B cell (primary cell): ENCODE measurements around the gene ZNF23. TPM values are rescaled to one million over a fixed set of nuclear protein-coding genes. Genes with fewer than 3 reads are reported as not detected.

Source experiments
- ATAC-seq: fragments of 200-7000 bp; cut with Tn5 transposase; one replicate; pipeline ENCODE4 v1.10.0; 2021; ENCODE audit warnings: low read depth, mild to moderate bottlenecking, moderate number of reproducible peaks, moderate library complexity
- CTCF ChIA-PET: fragments of 350-600 bp; sonication (Branson Sonifier 250); formaldehyde crosslinking; loops from one replicate; lab custom pipeline; 2021; ENCODE audit warnings: antibody characterized with exemption, inconsistent platforms; lab: Charles Lee
- POLR2A ChIA-PET: fragments of 350-600 bp; sonication (Branson Sonifier 250); formaldehyde crosslinking; loops from one replicate; lab custom pipeline; 2021; ENCODE audit warnings: antibody characterized with exemption; lab: Charles Lee
- DNase-seq: peaks from one replicate; pipeline ENCODE4 v3.0.0; 2013
- H2AFZ ChIP-seq: 2 replicates; pipeline ENCODE4 v1.6.1; 2012; ENCODE audit warnings: mild to moderate bottlenecking, low read depth, low read length; ENCODE audit not compliant: insufficient read depth, poor library complexity, severe bottlenecking
- H3K27ac ChIP-seq, 2 donors: 1 replicate in 1 of 2; 2 replicates in 1 of 2; pipeline ENCODE4 v1.5.1; 2012 to 2013; ENCODE audit warnings: low read length in 2 of 2, mild to moderate bottlenecking in 2 of 2, moderate library complexity in 1 of 2
- H3K27me3 ChIP-seq, 4 experiments: fragments of 200-600 bp in 1 of 4; sonication (generic) in 1 of 4; replicated peaks in 1 of 4; 1 replicate in 2 of 4; 2 replicates in 2 of 4; pipeline versions ENCODE4 v1.6.1 to v1.7.0; 2013 to 2016; ENCODE audit warnings: low read length in 3 of 4, mild to moderate bottlenecking in 2 of 4, mixed read lengths in 1 of 4, moderate library complexity in 1 of 4; ENCODE audit not compliant: insufficient read depth in 4 of 4, control insufficient read depth in 3 of 4; ENCODE audit errors: control extremely low read depth in 1 of 4
- H3K36me3 ChIP-seq, 2 experiments: replicated peaks in 1 of 2; 1 replicate in 1 of 2; 2 replicates in 1 of 2; pipeline versions ENCODE4 v1.6.1 to v1.7.1; 2013; ENCODE audit warnings: low read length in 1 of 2; ENCODE audit not compliant: insufficient read depth in 2 of 2, control insufficient read depth in 1 of 2; ENCODE audit errors: control extremely low read depth in 1 of 2, extremely low read depth in 1 of 2
- H3K4me1 ChIP-seq, 2 donors: fragments of 200-600 bp in 1 of 2; sonication (generic) in 1 of 2; 1 replicate in 1 of 2; 2 replicates in 1 of 2; pipeline versions ENCODE4 v1.5.1 to v1.6.1; 2013 to 2017; ENCODE audit warnings: low read length in 2 of 2; ENCODE audit not compliant: control insufficient read depth in 2 of 2, insufficient read depth in 2 of 2
- H3K4me2 ChIP-seq: replicated peaks from 2 replicates; pipeline ENCODE3; 2012; ENCODE audit warnings: mild to moderate bottlenecking, low read depth, low read length; ENCODE audit not compliant: poor library complexity, severe bottlenecking
- H3K4me3 ChIP-seq, 5 experiments: fragments of 200-600 bp in 1 of 5; sonication (generic) in 1 of 5; 1 replicate in 3 of 5; 2 replicates in 2 of 5; pipeline versions ENCODE4 v1.5.1 to v1.7.0; 2011 to 2016; ENCODE audit warnings: low read length in 4 of 5, mild to moderate bottlenecking in 4 of 5, low read depth in 2 of 5, control low read depth in 1 of 5, moderate library complexity in 1 of 5; ENCODE audit not compliant: insufficient read depth in 1 of 5; ENCODE audit errors: control extremely low read depth in 1 of 5, extremely low read depth in 1 of 5
- H3K79me2 ChIP-seq: fragments of 200-600 bp; sonication (generic); one replicate; pipeline ENCODE4 v1.6.0; 2016; ENCODE audit warnings: low read length; ENCODE audit not compliant: control insufficient read depth, insufficient read depth
- H3K9ac ChIP-seq: fragments of 200-600 bp; sonication (generic); 2 replicates; pipeline ENCODE4 v1.6.1; 2017; ENCODE audit warnings: mild to moderate bottlenecking, low read length, moderate library complexity
- H3K9me3 ChIP-seq, 3 donors: one replicate each; pipeline versions ENCODE4 v1.6.1 to v1.7.1; 2013; ENCODE audit warnings: low read length in 2 of 3; ENCODE audit not compliant: control insufficient read depth in 2 of 3, insufficient read depth in 1 of 3; ENCODE audit errors: control extremely low read depth in 1 of 3
- H4K20me1 ChIP-seq: 2 replicates; pipeline ENCODE4 v1.6.0; 2012; ENCODE audit warnings: mild to moderate bottlenecking, low read length; ENCODE audit not compliant: insufficient read depth, control insufficient read depth, poor library complexity, severe bottlenecking
- H3K27ac Mint-ChIP-seq: one replicate; pipeline ENCODE4 v1.8.0; 2021; ENCODE audit warnings: mixed read lengths
- H3K27me3 Mint-ChIP-seq: one replicate; pipeline ENCODE4 v1.8.0; 2021; ENCODE audit warnings: mixed read lengths
- H3K4me1 Mint-ChIP-seq: one replicate; pipeline ENCODE4 v1.8.0; 2021; ENCODE audit warnings: mixed read lengths
- H3K4me3 Mint-ChIP-seq: one replicate; pipeline ENCODE4 v1.8.0; 2021; ENCODE audit warnings: mixed read lengths
- H3K9me3 Mint-ChIP-seq: one replicate; pipeline ENCODE4 v1.8.0; 2022; ENCODE audit warnings: mixed read lengths; ENCODE audit not compliant: insufficient read depth
- EZH2 ChIP-seq: IDR thresholded peaks from 2 replicates; pipeline ENCODE4 v1.6.1; 2012; ENCODE audit warnings: borderline replicate concordance, low read depth, mild to moderate bottlenecking, moderate library complexity, low read length; ENCODE audit not compliant: insufficient read depth, poor library complexity, severe bottlenecking
- WGBS: methylation state at CpG from one replicate; pipeline ENCODE4 v1.1.5; 2013; ENCODE audit warnings: missing lambda C conversion rate; ENCODE audit not compliant: insufficient coverage; 5-methylcytosine and 5-hydroxymethylcytosine counted together
- intact Hi-C: fragments of 100-400 bp; cut with micrococcal nuclease; formaldehyde crosslinking; loops from one replicate; pipeline ENCODE4 v1.10.0; 2022
- polyA plus RNA-seq: library from polyadenylated mRNA; depleted of rRNA; stranded (reverse); fragments of >200 nt; gene quantifications from 2 replicates; pipeline ENCODE4 v1.2.3, GENCODE V29; 2012
- total RNA-seq, 2 donors: library from RNA; stranded (reverse); fragments of 120-200 nt in 1 of 2; gene quantifications; 1 replicate in 1 of 2; 2 replicates in 1 of 2; pipeline versions ENCODE4 v1.2.3 to v1.2.4, GENCODE V29; 2013 to 2022
- TF ChIP-seq, protein P1 (sequence below): fragments of 200-600 bp; IDR thresholded peaks from one replicate; pipeline ENCODE4 v1.8.0; 2022; ENCODE audit warnings: antibody characterized with exemption, mild to moderate bottlenecking

ZNF23 gene
- total and polyA plus RNA-seq, 2 donors (not counting 1 experiment from before 2014, with no cell fraction given): 8.4 to 15.0 TPM

DNA sequence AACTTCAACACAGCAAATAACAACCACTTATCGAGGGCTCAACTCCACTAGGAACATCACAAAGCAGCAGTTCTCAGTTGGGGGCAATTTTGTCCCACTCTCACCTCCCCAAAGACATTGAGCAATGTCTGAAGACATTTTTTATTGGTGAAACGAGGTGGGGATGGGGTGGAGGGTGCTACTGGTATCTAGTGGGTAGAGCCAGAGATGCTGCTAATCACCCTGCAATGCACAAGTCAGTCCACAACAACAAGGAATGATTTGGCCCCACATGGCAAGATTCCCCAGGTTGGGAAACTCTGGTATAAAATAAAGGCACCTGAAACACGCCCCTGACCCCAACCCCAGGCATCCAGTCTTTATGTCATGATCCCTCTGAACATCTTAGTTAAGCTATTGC is 53.5 kb downstream of the ZNF23 start:
- Mint-ChIP-seq H3K9me3 (peaks cover 6% of the 10 kb centered on the region), H3K27ac (no peak overlapping the region), H3K4me3 (no peak overlapping the region), H3K4me1 (peaks cover 7% of the 10 kb centered on the region), H3K27me3 (peaks cover 47% of the 10 kb centered on the region)
- ATAC-seq: no peak
- no peak for TF ChIP-seq EZH2
- TF ChIP-seq, protein P1, sequence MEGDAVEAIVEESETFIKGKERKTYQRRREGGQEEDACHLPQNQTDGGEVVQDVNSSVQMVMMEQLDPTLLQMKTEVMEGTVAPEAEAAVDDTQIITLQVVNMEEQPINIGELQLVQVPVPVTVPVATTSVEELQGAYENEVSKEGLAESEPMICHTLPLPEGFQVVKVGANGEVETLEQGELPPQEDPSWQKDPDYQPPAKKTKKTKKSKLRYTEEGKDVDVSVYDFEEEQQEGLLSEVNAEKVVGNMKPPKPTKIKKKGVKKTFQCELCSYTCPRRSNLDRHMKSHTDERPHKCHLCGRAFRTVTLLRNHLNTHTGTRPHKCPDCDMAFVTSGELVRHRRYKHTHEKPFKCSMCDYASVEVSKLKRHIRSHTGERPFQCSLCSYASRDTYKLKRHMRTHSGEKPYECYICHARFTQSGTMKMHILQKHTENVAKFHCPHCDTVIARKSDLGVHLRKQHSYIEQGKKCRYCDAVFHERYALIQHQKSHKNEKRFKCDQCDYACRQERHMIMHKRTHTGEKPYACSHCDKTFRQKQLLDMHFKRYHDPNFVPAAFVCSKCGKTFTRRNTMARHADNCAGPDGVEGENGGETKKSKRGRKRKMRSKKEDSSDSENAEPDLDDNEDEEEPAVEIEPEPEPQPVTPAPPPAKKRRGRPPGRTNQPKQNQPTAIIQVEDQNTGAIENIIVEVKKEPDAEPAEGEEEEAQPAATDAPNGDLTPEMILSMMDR: no peak
- Histone ChIP-seq H3K79me2 (no peaks in the 10 kb centered on the region), H3K4me2 (no peak overlapping the region), H4K20me1 (no peaks in the 10 kb centered on the region), H3K9ac (no peak overlapping the region), H3K9me3 (peaks cover 0 to 18% (median 0%) of the 10 kb centered on the region in 3 donors), H3K27ac (no peak overlapping the region), H3K4me1 (peaks cover 6 to 12% of the 10 kb centered on the region in 2 donors), H3K27me3 (peaks cover 0 to 15% (median 0%) of the 10 kb centered on the region in 4 experiments), H2AFZ (no peak overlapping the region), H3K36me3 (no peaks in the 10 kb centered on the region), H3K4me3 (no peak overlapping the region)
- DNase-seq: no peak
- POLR2A ChIA-PET: no interaction called here
- intact Hi-C loops: no loop called here
- CTCF ChIA-PET: interaction anchor here (1.8 to 10.0 kb wide), 3 partner anchors 84 to 202 kb away, joined by 3 to 258 read pairs (median 17); no protein-coding TSS in a partner anchor
- no CpG with 5 or more reads among the region's 3 CpGs for WGBS

DNA sequence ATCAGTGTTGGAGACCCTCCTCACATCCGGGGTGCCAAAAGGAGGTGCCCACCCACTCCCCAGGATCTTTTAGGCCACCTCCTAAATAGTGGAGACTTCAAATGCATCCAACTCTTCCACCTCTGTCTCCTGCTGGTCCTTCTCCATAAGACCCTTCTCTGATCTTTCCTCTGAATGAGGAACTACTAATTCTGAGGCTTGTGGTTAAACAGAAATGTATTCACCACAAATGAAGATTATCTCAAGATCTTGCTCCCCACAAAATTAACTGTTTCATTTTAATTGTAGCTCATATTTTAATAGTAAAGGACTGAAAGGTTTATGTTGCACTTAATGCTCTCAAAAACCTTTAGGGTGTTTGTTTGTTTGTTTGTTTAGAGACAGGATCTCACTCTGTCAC is 54.3 kb downstream of the ZNF23 start:
- intact Hi-C loops: no loop called here
- Histone ChIP-seq H3K27me3 (peaks cover 0 to 15% (median 0%) of the 10 kb centered on the region in 4 experiments), H3K9ac (no peak overlapping the region), H3K4me1 (peaks cover 6 to 9% of the 10 kb centered on the region in 2 donors), H3K27ac (no peak overlapping the region), H3K4me2 (no peak overlapping the region), H3K79me2 (no peaks in the 10 kb centered on the region), H3K4me3 (no peak overlapping the region), H3K9me3 (peaks cover 0 to 19% (median 0%) of the 10 kb centered on the region in 3 donors), H2AFZ (no peak overlapping the region), H4K20me1 (no peaks in the 10 kb centered on the region), H3K36me3 (no peaks in the 10 kb centered on the region)
- no peak overlapping the region for H3K4me3 Mint-ChIP-seq
- ATAC-seq (no peak), DNase-seq (no peak)
- H3K27me3 Mint-ChIP-seq: peaks cover 45% of the 10 kb centered on the region
- peaks cover 5% of the 10 kb centered on the region for H3K4me1 Mint-ChIP-seq
- peaks cover 6% of the 10 kb centered on the region for H3K9me3 Mint-ChIP-seq
- ChIA-PET POLR2A (no interaction called here), CTCF (interaction anchor here (1.8 to 10.0 kb wide), 3 partner anchors 85 to 203 kb away, joined by 3 to 258 read pairs (median 17); no protein-coding TSS in a partner anchor)
- no peak overlapping the region for H3K27ac Mint-ChIP-seq
- no CpG with 5 or more reads among the region's 1 CpG for WGBS
- TF ChIP-seq, protein P1: no peak
- TF ChIP-seq EZH2: no peak
